ENCODE results near the gene MCF2L. TPM values are rescaled to one million over a fixed set of nuclear protein-coding genes. Genes with fewer than 3 reads are reported as not detected.

MCF2L gene
- total RNA-seq, 1 donor from 2014 or later = 40.4 TPM

GRCh38 chr13:112931028-112931934 lies 37.7 kb upstream of the MCF2L start:
- Mint-ChIP-seq H3K27me3 (ENCODE audit: insufficient read depth, low read depth) (no peaks in the 10 kb centered on the region), H3K36me3 (peaks cover 4% of the 10 kb centered on the region), H3K4me1 (peaks cover 16% of the 10 kb centered on the region), H3K9me3 (peaks cover 8% of the 10 kb centered on the region), H3K4me3 (no peak overlapping the region), H3K27ac (no peak overlapping the region)
- peak overlapping the region; percentile 38 for H3K4me2 ChIP-seq
- TF ChIP-seq CTCF (IDR thresholded peaks at IDR 0.05) (peak; percentile 73), EZH2phosphoT487 (IDR thresholded peaks at IDR 0.05) (no peak)
- peak; percentile 73 for DNase-seq (ENCODE audit: low spot score)
- no peaks in the 10 kb centered on the region for H3K9me3 ChIP-seq (ENCODE audit: low read depth)
- H2AFZ ChIP-seq (replicated peaks) = no peak overlapping the region
- peaks cover 30% of the 10 kb centered on the region for H4K20me1 ChIP-seq (ENCODE audit: low read depth)
- no peaks in the 10 kb centered on the region for H3K36me3 ChIP-seq
- peaks cover 3% of the 10 kb centered on the region for H3K4me1 ChIP-seq
- H3K4me3 ChIP-seq = no peak overlapping the region
- H3K9ac ChIP-seq = no peak overlapping the region
- H3K27ac ChIP-seq = peak overlapping the region; percentile 61
- H3F3A ChIP-seq (ENCODE audit: low read depth) = peaks cover 6% of the 10 kb centered on the region
- H3K79me2 ChIP-seq (ENCODE audit: low read depth) = no peaks in the 10 kb centered on the region
- H3K27me3 ChIP-seq = no peaks in the 10 kb centered on the region

- no peaks in the 10 kb centered on the region for H3K27me3 ChIP-seq
- H3K4me1 ChIP-seq = peaks cover 3% of the 10 kb centered on the region
- no peaks in the 10 kb centered on the region for H3K36me3 Mint-ChIP-seq
- H3K27ac ChIP-seq = no peak overlapping the region
- H2AFZ ChIP-seq (replicated peaks) = no peak overlapping the region
- TF ChIP-seq EZH2phosphoT487 (IDR thresholded peaks at IDR 0.05) = no peak
- no peak for TF ChIP-seq EZH2 (IDR thresholded peaks at IDR 0.05)
- no peak overlapping the region for H3K4me3 Mint-ChIP-seq
- H3K27me3 Mint-ChIP-seq (ENCODE audit: insufficient read depth, low read depth) = no peaks in the 10 kb centered on the region
- H3K9ac ChIP-seq = no peak overlapping the region
- DNase-seq (ENCODE audit: low spot score) = no peak
- H3K79me2 ChIP-seq (ENCODE audit: low read depth) = peaks cover 9% of the 10 kb centered on the region
- H3K9me3 Mint-ChIP-seq = no peaks in the 10 kb centered on the region
- peaks cover 6% of the 10 kb centered on the region for H3F3A ChIP-seq (ENCODE audit: low read depth)
- peaks cover 19% of the 10 kb centered on the region for H3K4me1 Mint-ChIP-seq
- no peaks in the 10 kb centered on the region for H3K9me3 ChIP-seq (ENCODE audit: low read depth)
- H3K4me2 ChIP-seq = no peak overlapping the region
- H3K27ac Mint-ChIP-seq = no peak overlapping the region
- no peak overlapping the region for H3K4me3 ChIP-seq
- no peaks in the 10 kb centered on the region for H3K36me3 ChIP-seq
- peaks cover 30% of the 10 kb centered on the region for H4K20me1 ChIP-seq (ENCODE audit: low read depth)
Measured at GRCh38 chr13:112932971-112933370, 36.0 kb upstream of the MCF2L start.

- no peak overlapping the region for H3K4me3 Mint-ChIP-seq
- no peak for DNase-seq (ENCODE audit: low spot score)
- TF ChIP-seq EZH2phosphoT487 (IDR thresholded peaks at IDR 0.05) (no peak), EZH2 (IDR thresholded peaks at IDR 0.05) (no peak), CTCF (IDR thresholded peaks at IDR 0.05) (no peak)
- H3K36me3 ChIP-seq = no peaks in the 10 kb centered on the region
- H3K9ac ChIP-seq = no peak overlapping the region
- peak overlapping the region; percentile 15 for H3K27ac Mint-ChIP-seq
- peaks cover 9% of the 10 kb centered on the region for H3K79me2 ChIP-seq (ENCODE audit: low read depth)
- no peaks in the 10 kb centered on the region for H3K9me3 Mint-ChIP-seq
- peaks cover 16% of the 10 kb centered on the region for H3K4me1 Mint-ChIP-seq
- H3K4me2 ChIP-seq = no peak overlapping the region
- no peaks in the 10 kb centered on the region for H3K27me3 Mint-ChIP-seq (ENCODE audit: insufficient read depth, low read depth)
- H3F3A ChIP-seq (ENCODE audit: low read depth) = peaks cover 6% of the 10 kb centered on the region
- H3K27ac ChIP-seq = no peak overlapping the region
- H3K9me3 ChIP-seq (ENCODE audit: low read depth) = no peaks in the 10 kb centered on the region
- H3K4me3 ChIP-seq = no peak overlapping the region
- H3K36me3 Mint-ChIP-seq = no peaks in the 10 kb centered on the region
- no peak overlapping the region for H2AFZ ChIP-seq (replicated peaks)
- peaks cover 3% of the 10 kb centered on the region for H3K4me1 ChIP-seq
- H4K20me1 ChIP-seq (ENCODE audit: low read depth) = peaks cover 31% of the 10 kb centered on the region
- H3K27me3 ChIP-seq = no peaks in the 10 kb centered on the region
Measured at GRCh38 chr13:112933649-112934048, 35.4 kb upstream of the MCF2L start.

- H3K36me3 Mint-ChIP-seq = no peaks in the 10 kb centered on the region
- peaks cover 15% of the 10 kb centered on the region for H3K4me1 Mint-ChIP-seq
- H4K20me1 ChIP-seq (ENCODE audit: low read depth) = peaks cover 35% of the 10 kb centered on the region
- H3K27ac ChIP-seq = no peak overlapping the region
- H3K27me3 ChIP-seq = no peaks in the 10 kb centered on the region
- H3K27me3 Mint-ChIP-seq (ENCODE audit: insufficient read depth, low read depth) = peaks cover under 1% of the 10 kb centered on the region
- no peaks in the 10 kb centered on the region for H3K9me3 Mint-ChIP-seq
- H3F3A ChIP-seq (ENCODE audit: low read depth) = peaks cover 6% of the 10 kb centered on the region
- peaks cover 9% of the 10 kb centered on the region for H3K79me2 ChIP-seq (ENCODE audit: low read depth)
- H3K4me3 ChIP-seq = no peak overlapping the region
- no peak overlapping the region for H3K27ac Mint-ChIP-seq
- TF ChIP-seq CTCF (IDR thresholded peaks at IDR 0.05) = no peak
- TF ChIP-seq EZH2phosphoT487 (IDR thresholded peaks at IDR 0.05) = no peak
- no peak for TF ChIP-seq EZH2 (IDR thresholded peaks at IDR 0.05)
- H3K9me3 ChIP-seq (ENCODE audit: low read depth) = no peaks in the 10 kb centered on the region
- no peak overlapping the region for H3K9ac ChIP-seq
- no peak overlapping the region for H2AFZ ChIP-seq (replicated peaks)
- no peaks in the 10 kb centered on the region for H3K36me3 ChIP-seq
- no peak for DNase-seq (ENCODE audit: low spot score)
- no peak overlapping the region for H3K4me3 Mint-ChIP-seq
- peaks cover 3% of the 10 kb centered on the region for H3K4me1 ChIP-seq
- no peak overlapping the region for H3K4me2 ChIP-seq
Measured at GRCh38 chr13:112934078-112934477, 34.9 kb upstream of the MCF2L start.
